Measurements from ENCODE around the gene BMPER. TPM values are rescaled to one million over a fixed set of nuclear protein-coding genes. Genes with fewer than 3 reads are reported as not detected.

Gene BMPER
- total RNA-seq, 6 experiments from 2014 or later: 9.4 to 13.5 (median 11.1) TPM

- H3K9me3 Mint-ChIP-seq: no peaks in the 10 kb centered on the region
- no peak for TF ChIP-seq CTCF (IDR thresholded peaks at IDR 0.05)
- no peak for DNase-seq
- H3K4me3 Mint-ChIP-seq: no peak overlapping the region
- H3K27me3 Mint-ChIP-seq (ENCODE audit: insufficient read depth): no peaks in the 10 kb centered on the region
- H3K4me1 Mint-ChIP-seq (ENCODE audit: low read depth): peaks cover 55% of the 10 kb centered on the region
- H3K36me3 Mint-ChIP-seq (ENCODE audit: low read depth): peaks cover 5% of the 10 kb centered on the region; the same call in 1 of the 2 replicates
- H3K27ac Mint-ChIP-seq: no peak overlapping the region
These were observed 35.2 kb upstream of the BMPER start for GRCh38 chr7:33870120-33870519.

DNA sequence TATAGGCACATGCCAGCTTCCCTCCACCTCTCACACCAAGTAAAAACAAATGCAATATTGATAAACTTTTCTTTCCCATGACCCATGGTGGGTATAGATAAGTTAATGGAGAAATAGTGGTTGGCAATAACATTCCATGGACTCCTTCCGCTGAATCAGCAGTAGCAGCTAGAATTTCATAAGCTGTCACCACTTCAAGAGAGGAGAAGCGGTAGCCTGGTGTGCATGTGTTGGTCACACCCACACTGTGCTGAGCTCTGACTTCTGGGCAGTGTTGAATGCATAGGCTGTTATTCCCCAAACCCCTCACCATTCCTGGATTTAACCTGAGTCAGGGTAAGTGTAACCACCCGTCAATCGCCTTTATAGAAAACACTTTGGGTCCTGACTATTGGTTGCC, 32.5 kb upstream of the BMPER start:
- DNase-seq: no peak
- TF ChIP-seq CTCF (IDR thresholded peaks at IDR 0.05): no peak
- Mint-ChIP-seq H3K4me1 (ENCODE audit: low read depth) (peaks cover 67% of the 10 kb centered on the region), H3K36me3 (ENCODE audit: low read depth) (peaks cover 5% of the 10 kb centered on the region; the same call in 1 of the 2 replicates), H3K9me3 (no peaks in the 10 kb centered on the region), H3K27ac (no peak overlapping the region), H3K4me3 (no peak overlapping the region), H3K27me3 (ENCODE audit: insufficient read depth) (no peaks in the 10 kb centered on the region)

DNA sequence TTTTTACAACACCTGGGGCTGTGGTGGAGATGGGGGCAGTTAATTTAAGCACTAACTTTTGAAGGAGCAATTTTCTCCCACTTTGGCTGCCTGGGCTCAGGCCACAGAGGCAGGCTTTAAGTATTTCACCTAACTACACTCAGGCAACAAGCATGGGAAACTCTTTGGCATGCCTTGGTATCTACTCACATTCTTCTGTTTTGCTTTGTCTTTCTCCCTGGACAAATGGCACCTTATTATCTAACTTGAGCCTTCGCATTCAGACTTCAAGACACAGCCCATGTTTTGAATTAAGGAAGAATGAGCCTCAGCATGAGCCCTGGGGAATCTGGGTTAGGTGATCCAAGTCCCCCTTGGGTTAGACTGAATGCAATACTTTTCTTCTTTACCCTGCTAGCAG, 31.8 kb upstream of the BMPER start:
- TF ChIP-seq CTCF (IDR thresholded peaks at IDR 0.05): no peak
- Mint-ChIP-seq H3K4me1 (ENCODE audit: low read depth) (peaks cover 61% of the 10 kb centered on the region), H3K9me3 (no peaks in the 10 kb centered on the region), H3K36me3 (ENCODE audit: low read depth) (peaks cover 5% of the 10 kb centered on the region; the same call in 1 of the 2 replicates), H3K27ac (peak overlapping the region; percentile 49), H3K27me3 (ENCODE audit: insufficient read depth) (no peaks in the 10 kb centered on the region), H3K4me3 (no peak overlapping the region)
- DNase-seq: no peak

DNA sequence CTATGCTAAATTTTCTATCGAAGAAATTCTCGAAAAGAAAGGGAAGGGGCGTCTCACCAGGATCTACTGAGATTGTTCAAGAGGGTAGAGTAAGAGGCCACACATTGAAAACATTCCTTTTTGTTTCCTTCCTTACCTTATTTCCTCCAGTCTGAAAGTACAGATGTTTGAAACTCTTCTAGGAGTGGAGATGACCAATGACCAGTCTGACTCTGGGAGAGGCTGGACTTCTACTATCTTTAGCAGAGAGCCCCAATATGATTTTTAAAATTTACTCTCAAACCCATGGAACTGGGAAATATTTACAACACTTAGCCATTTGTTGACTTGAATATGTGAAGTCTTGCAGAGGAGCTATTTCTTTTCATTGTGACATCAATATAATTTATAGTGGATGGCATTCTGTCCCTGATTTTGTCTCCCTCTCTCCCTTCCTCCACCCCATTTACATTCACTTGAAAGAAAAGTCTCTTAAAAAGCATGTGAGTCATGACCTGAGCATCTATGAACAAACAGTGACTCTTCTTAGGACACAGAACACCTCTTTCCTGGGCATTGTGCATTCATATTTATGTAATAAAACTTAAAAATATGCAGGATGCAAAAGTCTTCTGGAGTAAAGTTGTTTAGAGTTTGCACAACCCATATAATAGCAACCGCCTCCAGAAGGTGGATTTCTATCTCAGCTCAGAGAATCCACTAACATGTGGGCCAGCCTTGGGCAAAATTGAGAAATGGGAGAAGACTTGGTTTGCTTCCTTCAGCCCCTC, 31.2 kb upstream of the BMPER start:
- Mint-ChIP-seq H3K4me1 (ENCODE audit: low read depth) (peaks cover 54% of the 10 kb centered on the region), H3K36me3 (ENCODE audit: low read depth) (peaks cover 5% of the 10 kb centered on the region; the same call in 1 of the 2 replicates), H3K27ac (peak overlapping the region; percentile 49), H3K27me3 (ENCODE audit: insufficient read depth) (no peaks in the 10 kb centered on the region), H3K4me3 (peak overlapping the region; percentile 8), H3K9me3 (no peaks in the 10 kb centered on the region)
- peak; percentile 70 for DNase-seq
- TF ChIP-seq CTCF (IDR thresholded peaks at IDR 0.05): no peak

DNA sequence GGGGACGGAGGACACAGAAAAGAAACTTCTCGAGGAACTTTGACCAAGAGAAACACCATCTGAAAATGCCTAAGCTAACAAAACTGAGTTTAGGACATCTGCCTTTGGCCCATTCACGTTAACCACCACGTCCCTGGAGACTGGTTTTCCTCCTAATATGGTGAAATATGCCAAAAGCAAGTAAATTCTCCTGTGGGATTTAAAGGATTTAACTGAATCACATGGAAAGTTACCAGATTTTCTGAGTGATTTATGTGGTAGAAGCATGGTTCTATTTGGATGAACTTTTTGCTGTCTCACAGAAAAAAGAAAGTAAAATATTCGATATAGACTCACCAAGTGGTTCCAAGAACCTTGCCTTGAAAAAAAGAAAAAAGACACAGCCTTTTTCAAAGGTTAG, 30.4 kb upstream of the BMPER start:
- Mint-ChIP-seq H3K36me3 (ENCODE audit: low read depth) (peaks cover 4% of the 10 kb centered on the region; the same call in 1 of the 2 replicates), H3K27ac (peak overlapping the region; percentile 49), H3K4me3 (peak overlapping the region; percentile 8; the same call in 1 of the 2 replicates), H3K9me3 (no peaks in the 10 kb centered on the region), H3K4me1 (ENCODE audit: low read depth) (peaks cover 49% of the 10 kb centered on the region), H3K27me3 (ENCODE audit: insufficient read depth) (no peaks in the 10 kb centered on the region)
- DNase-seq: peak; percentile 32
- TF ChIP-seq CTCF (IDR thresholded peaks at IDR 0.05): no peak
